B cell (primary cell): Measurements from ENCODE around the gene NMNAT1.

Experiments used
- EZH2 ChIP-seq: IDR thresholded peaks from 2 replicates; pipeline ENCODE4 v1.6.1; 2012; ENCODE audit warnings: borderline replicate concordance, low read depth, mild to moderate bottlenecking, moderate library complexity, low read length; ENCODE audit not compliant: insufficient read depth, poor library complexity, severe bottlenecking
- TF ChIP-seq, protein P1 (sequence below): fragments of 200-600 bp; IDR thresholded peaks from one replicate; pipeline ENCODE4 v1.8.0; 2022; ENCODE audit warnings: antibody characterized with exemption, mild to moderate bottlenecking

DNA sequence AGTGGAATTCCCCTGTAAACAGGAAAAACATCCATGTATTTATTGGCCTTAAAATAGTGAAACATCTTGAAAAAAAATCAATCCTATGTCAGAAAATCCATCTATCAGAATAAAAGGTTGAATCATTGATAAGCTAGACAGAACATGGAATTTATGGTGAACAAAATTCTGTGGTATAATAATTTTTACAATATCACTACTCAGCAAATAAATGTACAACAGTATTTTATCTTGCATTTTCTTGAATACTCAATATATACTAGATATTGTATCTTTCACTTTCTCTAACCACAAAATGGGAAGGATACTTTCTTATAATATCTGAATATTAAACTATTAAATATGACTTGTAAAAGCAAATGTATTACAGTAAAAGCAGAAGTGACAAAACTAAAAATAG, 83.8 kb downstream of the NMNAT1 start:
- TF ChIP-seq, protein P1, sequence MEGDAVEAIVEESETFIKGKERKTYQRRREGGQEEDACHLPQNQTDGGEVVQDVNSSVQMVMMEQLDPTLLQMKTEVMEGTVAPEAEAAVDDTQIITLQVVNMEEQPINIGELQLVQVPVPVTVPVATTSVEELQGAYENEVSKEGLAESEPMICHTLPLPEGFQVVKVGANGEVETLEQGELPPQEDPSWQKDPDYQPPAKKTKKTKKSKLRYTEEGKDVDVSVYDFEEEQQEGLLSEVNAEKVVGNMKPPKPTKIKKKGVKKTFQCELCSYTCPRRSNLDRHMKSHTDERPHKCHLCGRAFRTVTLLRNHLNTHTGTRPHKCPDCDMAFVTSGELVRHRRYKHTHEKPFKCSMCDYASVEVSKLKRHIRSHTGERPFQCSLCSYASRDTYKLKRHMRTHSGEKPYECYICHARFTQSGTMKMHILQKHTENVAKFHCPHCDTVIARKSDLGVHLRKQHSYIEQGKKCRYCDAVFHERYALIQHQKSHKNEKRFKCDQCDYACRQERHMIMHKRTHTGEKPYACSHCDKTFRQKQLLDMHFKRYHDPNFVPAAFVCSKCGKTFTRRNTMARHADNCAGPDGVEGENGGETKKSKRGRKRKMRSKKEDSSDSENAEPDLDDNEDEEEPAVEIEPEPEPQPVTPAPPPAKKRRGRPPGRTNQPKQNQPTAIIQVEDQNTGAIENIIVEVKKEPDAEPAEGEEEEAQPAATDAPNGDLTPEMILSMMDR, result no peak
- TF ChIP-seq EZH2, result no peak
